HG02973 (cell line): Measurements from ENCODE around the gene PODXL2.

Source experiments
- ATAC-seq: cut with Tn5 transposase; IDR thresholded peaks from one replicate; pipeline ENCODE4 v1.9.1; 2021; ENCODE audit warnings: moderate library complexity; ENCODE audit not compliant: unreplicated experiment

PODXL2 gene

GRCh38 chr3:127706312-127706711 is 77.3 kb downstream of the PODXL2 start:
- no peak for ATAC-seq

GRCh38 chr3:127706785-127707351 is 77.9 kb downstream of the PODXL2 start:
- ATAC-seq = no peak

GRCh38 chr3:127707851-127708411 is 78.9 kb downstream of the PODXL2 start:
- no peak for ATAC-seq

- ATAC-seq = no peak
Observed at GRCh38 chr3:127708837-127709236, 79.9 kb downstream of the PODXL2 start.

- ATAC-seq = no peak
Observed at GRCh38 chr3:127709320-127710060, 80.5 kb downstream of the PODXL2 start.

- ATAC-seq = no peak
Observed at GRCh38 chr3:127710155-127710941, 81.4 kb downstream of the PODXL2 start.

GRCh38 chr3:127711021-127711695 is 82.2 kb downstream of the PODXL2 start:
- no peak for ATAC-seq

- no peak for ATAC-seq
Observed at GRCh38 chr3:127711896-127712295, 82.9 kb downstream of the PODXL2 start.

- ATAC-seq = no peak
Observed at GRCh38 chr3:127712461-127712860, 83.5 kb downstream of the PODXL2 start.

- no peak for ATAC-seq
Observed at GRCh38 chr3:127712881-127713771, 84.1 kb downstream of the PODXL2 start.

GRCh38 chr3:127714125-127714571 is 85.2 kb downstream of the PODXL2 start:
- no peak for ATAC-seq

GRCh38 chr3:127714866-127715265 is 85.9 kb downstream of the PODXL2 start:
- no peak for ATAC-seq

- no peak for ATAC-seq
Observed at GRCh38 chr3:127715532-127715931, 86.5 kb downstream of the PODXL2 start.

GRCh38 chr3:127716384-127716783 is 87.4 kb downstream of the PODXL2 start:
- no peak for ATAC-seq

GRCh38 chr3:127717357-127718244 is 88.6 kb downstream of the PODXL2 start:
- no peak for ATAC-seq

- ATAC-seq = no peak
Observed at GRCh38 chr3:127718245-127718915, 89.4 kb downstream of the PODXL2 start.

- ATAC-seq = no peak
Observed at GRCh38 chr3:127718916-127719290, 89.9 kb downstream of the PODXL2 start.

GRCh38 chr3:127719369-127719768 is 90.4 kb downstream of the PODXL2 start:
- no peak for ATAC-seq
